Activated naive CD4-positive, alpha-beta T cell treated with anti-CD3 and anti-CD28 coated beads, Interleukin-2, amount 50 U/mL, for 24 hours (primary cell): ENCODE measurements around the gene ZNRF3.

Source experiments
- H3K27ac Mint-ChIP-seq: one replicate; pipeline ENCODE4 v1.8.0; 2021; ENCODE audit warnings: mild to moderate bottlenecking, mixed read lengths
- H3K27me3 Mint-ChIP-seq: one replicate; pipeline ENCODE4 v1.8.0; 2021; ENCODE audit warnings: mixed read lengths
- H3K36me3 Mint-ChIP-seq: one replicate; pipeline ENCODE4 v1.8.0; 2021; ENCODE audit warnings: mixed read lengths
- H3K4me1 Mint-ChIP-seq: one replicate; pipeline ENCODE4 v1.8.0; 2021; ENCODE audit warnings: mixed read lengths
- H3K4me3 Mint-ChIP-seq: one replicate; pipeline ENCODE4 v1.8.0; 2021; ENCODE audit warnings: mild to moderate bottlenecking, mixed read lengths
- H3K9me3 Mint-ChIP-seq: one replicate; pipeline ENCODE4 v1.8.0; 2021; ENCODE audit warnings: mixed read lengths

ZNRF3 gene

GRCh38 chr22:28986366-28986765 lies 103.0 kb downstream of the ZNRF3 start:
- Mint-ChIP-seq H3K27me3 (no peaks in the 10 kb centered on the region), H3K27ac (no peak overlapping the region), H3K9me3 (no peaks in the 10 kb centered on the region)

GRCh38 chr22:28988457-28988856 lies 105.1 kb downstream of the ZNRF3 start:
- no peak overlapping the region for H3K4me3 Mint-ChIP-seq
- H3K4me1 Mint-ChIP-seq: peaks cover 7% of the 10 kb centered on the region
- no peak overlapping the region for H3K27ac Mint-ChIP-seq
- H3K9me3 Mint-ChIP-seq: no peaks in the 10 kb centered on the region
- peaks cover 9% of the 10 kb centered on the region for H3K36me3 Mint-ChIP-seq
- no peaks in the 10 kb centered on the region for H3K27me3 Mint-ChIP-seq

More at GRCh38 chr22:28986366-28986765, 103.0 kb downstream of the ZNRF3 start:
- Mint-ChIP-seq H3K36me3 (peaks cover 5% of the 10 kb centered on the region), H3K4me3 (no peak overlapping the region), H3K4me1 (peaks cover 7% of the 10 kb centered on the region)

- Mint-ChIP-seq H3K4me3 (no peak overlapping the region), H3K36me3 (peaks cover 9% of the 10 kb centered on the region), H3K9me3 (no peaks in the 10 kb centered on the region), H3K27ac (peak overlapping the region; percentile 2), H3K4me1 (peaks cover 7% of the 10 kb centered on the region), H3K27me3 (no peaks in the 10 kb centered on the region)
These were observed 105.7 kb downstream of the ZNRF3 start for GRCh38 chr22:28989035-28989464.

- Mint-ChIP-seq H3K36me3 (peaks cover 9% of the 10 kb centered on the region), H3K27ac (no peak overlapping the region), H3K27me3 (no peaks in the 10 kb centered on the region), H3K4me3 (no peak overlapping the region), H3K9me3 (no peaks in the 10 kb centered on the region), H3K4me1 (peaks cover 7% of the 10 kb centered on the region)
These were observed 106.1 kb downstream of the ZNRF3 start for GRCh38 chr22:28989484-28989883.

GRCh38 chr22:28989912-28990311 lies 106.5 kb downstream of the ZNRF3 start:
- no peaks in the 10 kb centered on the region for H3K27me3 Mint-ChIP-seq
- no peak overlapping the region for H3K27ac Mint-ChIP-seq
- no peaks in the 10 kb centered on the region for H3K9me3 Mint-ChIP-seq
- H3K36me3 Mint-ChIP-seq: peaks cover 9% of the 10 kb centered on the region
- peaks cover 7% of the 10 kb centered on the region for H3K4me1 Mint-ChIP-seq
- H3K4me3 Mint-ChIP-seq: no peak overlapping the region

- no peaks in the 10 kb centered on the region for H3K9me3 Mint-ChIP-seq
- H3K27ac Mint-ChIP-seq: no peak overlapping the region
- peaks cover 9% of the 10 kb centered on the region for H3K36me3 Mint-ChIP-seq
- no peak overlapping the region for H3K4me3 Mint-ChIP-seq
- peaks cover 7% of the 10 kb centered on the region for H3K4me1 Mint-ChIP-seq
- H3K27me3 Mint-ChIP-seq: no peaks in the 10 kb centered on the region
These were observed 109.4 kb downstream of the ZNRF3 start for GRCh38 chr22:28992565-28993356.

GRCh38 chr22:28994522-28994921 lies 111.2 kb downstream of the ZNRF3 start:
- Mint-ChIP-seq H3K36me3 (peaks cover 6% of the 10 kb centered on the region), H3K9me3 (no peaks in the 10 kb centered on the region), H3K27ac (no peak overlapping the region), H3K4me3 (no peak overlapping the region), H3K27me3 (no peaks in the 10 kb centered on the region), H3K4me1 (no peaks in the 10 kb centered on the region)

GRCh38 chr22:28995551-28995950 lies 112.2 kb downstream of the ZNRF3 start:
- H3K4me1 Mint-ChIP-seq: no peaks in the 10 kb centered on the region
- no peak overlapping the region for H3K4me3 Mint-ChIP-seq
- no peaks in the 10 kb centered on the region for H3K9me3 Mint-ChIP-seq
- H3K36me3 Mint-ChIP-seq: peaks cover 6% of the 10 kb centered on the region
- H3K27me3 Mint-ChIP-seq: no peaks in the 10 kb centered on the region
- no peak overlapping the region for H3K27ac Mint-ChIP-seq

GRCh38 chr22:28997342-28997741 lies 114.0 kb downstream of the ZNRF3 start:
- Mint-ChIP-seq H3K27me3 (no peaks in the 10 kb centered on the region), H3K36me3 (peaks cover 6% of the 10 kb centered on the region), H3K27ac (no peak overlapping the region), H3K9me3 (no peaks in the 10 kb centered on the region), H3K4me3 (no peak overlapping the region), H3K4me1 (no peaks in the 10 kb centered on the region)

- no peak overlapping the region for H3K27ac Mint-ChIP-seq
- H3K4me3 Mint-ChIP-seq: no peak overlapping the region
- H3K9me3 Mint-ChIP-seq: no peaks in the 10 kb centered on the region
- H3K4me1 Mint-ChIP-seq: no peaks in the 10 kb centered on the region
- H3K27me3 Mint-ChIP-seq: no peaks in the 10 kb centered on the region
- peaks cover 2% of the 10 kb centered on the region for H3K36me3 Mint-ChIP-seq
These were observed 115.3 kb downstream of the ZNRF3 start for GRCh38 chr22:28998681-28999080.

GRCh38 chr22:28999510-28999909 lies 116.1 kb downstream of the ZNRF3 start:
- no peak overlapping the region for H3K27ac Mint-ChIP-seq
- no peak overlapping the region for H3K4me3 Mint-ChIP-seq
- no peaks in the 10 kb centered on the region for H3K9me3 Mint-ChIP-seq
- peaks cover 2% of the 10 kb centered on the region for H3K36me3 Mint-ChIP-seq
- H3K27me3 Mint-ChIP-seq: peaks cover 2% of the 10 kb centered on the region
- no peaks in the 10 kb centered on the region for H3K4me1 Mint-ChIP-seq

- Mint-ChIP-seq H3K27me3 (peaks cover 2% of the 10 kb centered on the region), H3K4me1 (no peaks in the 10 kb centered on the region), H3K4me3 (no peak overlapping the region), H3K9me3 (no peaks in the 10 kb centered on the region), H3K27ac (no peak overlapping the region), H3K36me3 (peaks cover 2% of the 10 kb centered on the region)
These were observed 116.7 kb downstream of the ZNRF3 start for GRCh38 chr22:28999919-29000556.

- H3K4me3 Mint-ChIP-seq: no peak overlapping the region
- H3K4me1 Mint-ChIP-seq: no peaks in the 10 kb centered on the region
- H3K27me3 Mint-ChIP-seq: peaks cover 5% of the 10 kb centered on the region
- H3K9me3 Mint-ChIP-seq: no peaks in the 10 kb centered on the region
- peaks cover 2% of the 10 kb centered on the region for H3K36me3 Mint-ChIP-seq
- H3K27ac Mint-ChIP-seq: no peak overlapping the region
These were observed 117.3 kb downstream of the ZNRF3 start for GRCh38 chr22:29000641-29001040.

GRCh38 chr22:29002603-29003002 lies 119.2 kb downstream of the ZNRF3 start:
- Mint-ChIP-seq H3K4me3 (no peak overlapping the region), H3K4me1 (no peaks in the 10 kb centered on the region), H3K27ac (no peak overlapping the region), H3K36me3 (peaks cover 2% of the 10 kb centered on the region), H3K27me3 (peaks cover 6% of the 10 kb centered on the region), H3K9me3 (no peaks in the 10 kb centered on the region)

GRCh38 chr22:29003552-29003951 lies 120.2 kb downstream of the ZNRF3 start:
- H3K9me3 Mint-ChIP-seq: no peaks in the 10 kb centered on the region
- H3K27me3 Mint-ChIP-seq: peaks cover 6% of the 10 kb centered on the region

GRCh38 chr22:29003975-29004646 lies 120.7 kb downstream of the ZNRF3 start:
- no peaks in the 10 kb centered on the region for H3K4me1 Mint-ChIP-seq
- H3K36me3 Mint-ChIP-seq: peaks cover 2% of the 10 kb centered on the region
- no peak overlapping the region for H3K27ac Mint-ChIP-seq
- no peaks in the 10 kb centered on the region for H3K9me3 Mint-ChIP-seq
- H3K4me3 Mint-ChIP-seq: no peak overlapping the region
- H3K27me3 Mint-ChIP-seq: peaks cover 6% of the 10 kb centered on the region

More at GRCh38 chr22:29003552-29003951, 120.2 kb downstream of the ZNRF3 start:
- no peaks in the 10 kb centered on the region for H3K4me1 Mint-ChIP-seq
- H3K36me3 Mint-ChIP-seq: peaks cover 2% of the 10 kb centered on the region
- H3K4me3 Mint-ChIP-seq: no peak overlapping the region
- no peak overlapping the region for H3K27ac Mint-ChIP-seq
